C4-2B (cell line): Measurements from ENCODE around the gene PARD3B.

Experiments
- H3K27ac ChIP-seq: fragments of 450-650 bp; 2 replicates; pipeline ENCODE4 v1.5.1; 2017
- CTCF ChIP-seq: fragments of 450-650 bp; conservative IDR thresholded peaks from 2 replicates; pipeline ENCODE4 v1.5.1; 2017; ENCODE audit warnings: mild to moderate bottlenecking
- ZFX ChIP-seq: fragments of 450-650 bp; IDR thresholded peaks from 2 replicates; pipeline ENCODE4 v1.6.1; 2017

The PARD3B gene

GRCh38 chr2:205346649-205347048 is 801.4 kb downstream of the PARD3B start:
- H3K27ac ChIP-seq, result no peak overlapping the region
- TF ChIP-seq CTCF, result no peak
- no peak for TF ChIP-seq ZFX

GRCh38 chr2:205347899-205348298 is 802.6 kb downstream of the PARD3B start:
- TF ChIP-seq CTCF (no peak), ZFX (no peak)
- H3K27ac ChIP-seq, result no peak overlapping the region

GRCh38 chr2:205352094-205352493 is 806.8 kb downstream of the PARD3B start:
- no peak for TF ChIP-seq ZFX
- TF ChIP-seq CTCF, result no peak
- no peak overlapping the region for H3K27ac ChIP-seq

GRCh38 chr2:205352593-205352992 is 807.3 kb downstream of the PARD3B start:
- TF ChIP-seq CTCF, result no peak
- TF ChIP-seq ZFX, result no peak
- no peak overlapping the region for H3K27ac ChIP-seq

- H3K27ac ChIP-seq, result no peak overlapping the region
- TF ChIP-seq CTCF, result no peak
- TF ChIP-seq ZFX, result no peak
These were observed 812.5 kb downstream of the PARD3B start for GRCh38 chr2:205357732-205358131.

- H3K27ac ChIP-seq, result no peak overlapping the region
- TF ChIP-seq CTCF, result no peak
These were observed 813.1 kb downstream of the PARD3B start for GRCh38 chr2:205358351-205358815.

- TF ChIP-seq ZFX, result no peak
- TF ChIP-seq CTCF, result no peak
- no peak overlapping the region for H3K27ac ChIP-seq
These were observed 816.0 kb downstream of the PARD3B start for GRCh38 chr2:205361272-205361671.
